Trophoblast cell (in vitro differentiated cells and primary cell): ENCODE results near the gene TENM4.
A peak's percentile ranks its signal among the peaks of the same experiment; 100 is the strongest.

Experiments used
- DNase-seq, 2 donors: peaks; one replicate each; pipeline ENCODE4 v3.0.0-alpha.2; 2016
- H2AFZ ChIP-seq: 2 replicates; pipeline ENCODE4 v1.6.1; 2013; ENCODE audit warnings: low read length, moderate library complexity, mild to moderate bottlenecking; ENCODE audit not compliant: insufficient read depth, poor library complexity
- H2AK5ac ChIP-seq: 2 replicates; pipeline ENCODE4 v1.6.1; 2013; ENCODE audit warnings: mild to moderate bottlenecking, low read length
- H2BK120ac ChIP-seq: 2 replicates; pipeline ENCODE4 v1.6.1; 2013; ENCODE audit warnings: low read length, mild to moderate bottlenecking, moderate library complexity; ENCODE audit not compliant: insufficient read depth, poor library complexity
- H2BK12ac ChIP-seq: 2 replicates; pipeline ENCODE4 v1.6.1; 2013; ENCODE audit warnings: mild to moderate bottlenecking, low read length, moderate library complexity
- H2BK5ac ChIP-seq: 2 replicates; pipeline ENCODE4 v1.6.1; 2013; ENCODE audit warnings: low read length, low read depth, moderate library complexity, mild to moderate bottlenecking; ENCODE audit not compliant: poor library complexity
- H3K14ac ChIP-seq: 2 replicates; pipeline ENCODE4 v1.6.1; 2013; ENCODE audit warnings: mild to moderate bottlenecking, low read length
- H3K18ac ChIP-seq: 2 replicates; pipeline ENCODE4 v1.6.1; 2013; ENCODE audit warnings: mild to moderate bottlenecking, low read length
- H3K23ac ChIP-seq: 2 replicates; pipeline ENCODE4 v1.6.1; 2013; ENCODE audit warnings: low read length
- H3K27ac ChIP-seq: 2 replicates; pipeline ENCODE4 v1.5.1; 2013; ENCODE audit warnings: low read depth, mild to moderate bottlenecking, inconsistent platforms, low read length, moderate library complexity
- H3K27me3 ChIP-seq: 2 replicates; pipeline ENCODE4 v1.6.1; 2013; ENCODE audit warnings: inconsistent platforms, mild to moderate bottlenecking, low read length, moderate library complexity; ENCODE audit not compliant: insufficient read depth
- H3K36me3 ChIP-seq, 2 experiments: 1 replicate in 1 of 2; 2 replicates in 1 of 2; pipeline ENCODE4 v1.6.1; 2013; ENCODE audit warnings: low read length in 2 of 2, mild to moderate bottlenecking in 2 of 2, moderate library complexity in 1 of 2; ENCODE audit not compliant: insufficient read depth in 2 of 2, control insufficient read depth in 1 of 2
- H3K4ac ChIP-seq: 2 replicates; pipeline ENCODE4 v1.6.1; 2013; ENCODE audit warnings: low read depth, mild to moderate bottlenecking, low read length, moderate library complexity
- H3K4me1 ChIP-seq, 2 experiments: 1 replicate in 1 of 2; 2 replicates in 1 of 2; pipeline ENCODE4 v1.6.1; 2013; ENCODE audit warnings: low read length in 2 of 2, mild to moderate bottlenecking in 2 of 2, moderate library complexity in 1 of 2; ENCODE audit not compliant: insufficient read depth in 2 of 2, control insufficient read depth in 1 of 2
- H3K4me2 ChIP-seq: 2 replicates; pipeline ENCODE4 v1.6.1; 2013; ENCODE audit warnings: inconsistent platforms, mild to moderate bottlenecking, low read length, moderate library complexity
- H3K4me3 ChIP-seq: 2 replicates; pipeline ENCODE4 v1.5.1; 2013; ENCODE audit warnings: mild to moderate bottlenecking, low read depth, low read length, inconsistent platforms
- H3K79me1 ChIP-seq: one replicate; pipeline ENCODE4 v1.6.1; 2013; ENCODE audit warnings: low read length
- H3K79me2 ChIP-seq: 2 replicates; pipeline ENCODE4 v1.6.1; 2013; ENCODE audit warnings: low read length, mild to moderate bottlenecking; ENCODE audit not compliant: control insufficient read depth, insufficient read depth, poor library complexity
- H3K9ac ChIP-seq: 2 replicates; pipeline ENCODE4 v1.6.1; 2013; ENCODE audit warnings: mild to moderate bottlenecking, low read length
- H3K9me3 ChIP-seq: 2 replicates; pipeline ENCODE4 v1.6.1; 2013; ENCODE audit warnings: low read depth, mild to moderate bottlenecking, control low read depth, inconsistent platforms, low read length; ENCODE audit not compliant: insufficient read depth
- H4K12ac ChIP-seq: 2 replicates; pipeline ENCODE4 v1.6.1; 2013; ENCODE audit warnings: low read depth, mild to moderate bottlenecking, low read length, moderate library complexity
- H4K8ac ChIP-seq: 2 replicates; pipeline ENCODE4 v1.6.1; 2013; ENCODE audit warnings: low read depth, mild to moderate bottlenecking, low read length, moderate library complexity
- H4K91ac ChIP-seq: one replicate; pipeline ENCODE4 v1.6.1; 2013; ENCODE audit warnings: low read depth, mild to moderate bottlenecking, low read length, moderate library complexity
- WGBS: extraction: QIAGEN DNeasy Blood & Tissue Kit; methylation state at CpG from one replicate; pipeline ENCODE4 v1.1.7; 2013; ENCODE audit warnings: missing lambda C conversion rate; ENCODE audit not compliant: insufficient read length, insufficient coverage; ENCODE audit errors: extremely low coverage; 5-methylcytosine and 5-hydroxymethylcytosine counted together

TENM4 gene

GRCh38 chr11:78689585-78690153, 751.2 kb downstream of the TENM4 start:
- no peak overlapping the region for H3K9ac ChIP-seq
- H3K27me3 ChIP-seq, result no peaks in the 10 kb centered on the region
- peak overlapping the region; percentile 33 for H2BK120ac ChIP-seq
- no peak overlapping the region for H3K4me2 ChIP-seq
- H3K18ac ChIP-seq, result no peak overlapping the region
- H4K91ac ChIP-seq, result peak overlapping the region; percentile 21
- peak overlapping the region; percentile 41 for H3K4ac ChIP-seq
- H4K12ac ChIP-seq, result peak overlapping the region; percentile 18
- H3K27ac ChIP-seq, result no peak overlapping the region
- H4K8ac ChIP-seq, result no peak overlapping the region
- peak overlapping the region; percentile 60 for H2AK5ac ChIP-seq
- H3K23ac ChIP-seq, result no peak overlapping the region
- H3K79me2 ChIP-seq, result no peaks in the 10 kb centered on the region
- peaks cover 13 to 20% of the 10 kb centered on the region in 2 experiments for H3K36me3 ChIP-seq
- peak overlapping the region; percentile 26 for H2BK12ac ChIP-seq
- DNase-seq, result no peak
- no peak overlapping the region for H3K4me3 ChIP-seq
- no peak overlapping the region for H3K14ac ChIP-seq
- H2AFZ ChIP-seq, result no peak overlapping the region
- H3K4me1 ChIP-seq, result peaks cover 15% of the 10 kb centered on the region in 2 experiments
- WGBS, result no CpG with 5 or more reads among the region's 5 CpGs
- peaks cover 4% of the 10 kb centered on the region for H3K9me3 ChIP-seq
- no peak overlapping the region for H2BK5ac ChIP-seq
- no peaks in the 10 kb centered on the region for H3K79me1 ChIP-seq

GRCh38 chr11:78689101-78689500, 751.7 kb downstream of the TENM4 start:
- Histone ChIP-seq H2AK5ac (no peak overlapping the region), H3K27me3 (no peaks in the 10 kb centered on the region), H4K8ac (no peak overlapping the region), H3K23ac (no peak overlapping the region), H2BK120ac (no peak overlapping the region), H3K4ac (no peak overlapping the region), H3K27ac (no peak overlapping the region), H4K91ac (no peak overlapping the region), H3K4me1 (peaks cover 15% of the 10 kb centered on the region in 2 experiments), H3K4me2 (no peak overlapping the region), H3K9ac (no peak overlapping the region), H2BK12ac (no peak overlapping the region), H3K9me3 (peaks cover 4% of the 10 kb centered on the region), H3K79me1 (no peaks in the 10 kb centered on the region), H2BK5ac (no peak overlapping the region), H3K36me3 (peaks cover 10 to 17% of the 10 kb centered on the region in 2 experiments), H2AFZ (no peak overlapping the region), H3K79me2 (no peaks in the 10 kb centered on the region), H3K18ac (no peak overlapping the region), H3K14ac (no peak overlapping the region), H4K12ac (no peak overlapping the region), H3K4me3 (no peak overlapping the region)
- DNase-seq, result no peak
- WGBS, result no CpG with 5 or more reads among the region's 3 CpGs

- no peak overlapping the region for H3K23ac ChIP-seq
- no peaks in the 10 kb centered on the region for H3K79me1 ChIP-seq
Observed at GRCh38 chr11:78688460-78688859, 752.4 kb downstream of the TENM4 start.

GRCh38 chr11:78685156-78685555, 755.7 kb downstream of the TENM4 start:
- peaks cover 15% of the 10 kb centered on the region in 2 experiments for H3K4me1 ChIP-seq
- no peak overlapping the region for H3K4ac ChIP-seq
- no peak overlapping the region for H3K27ac ChIP-seq
- H3K27me3 ChIP-seq, result no peaks in the 10 kb centered on the region
- no peaks in the 10 kb centered on the region for H3K79me2 ChIP-seq
- no peak overlapping the region for H2BK5ac ChIP-seq
- peaks cover 11 to 14% of the 10 kb centered on the region in 2 experiments for H3K36me3 ChIP-seq
- no peak overlapping the region for H4K91ac ChIP-seq
- H3K23ac ChIP-seq, result no peak overlapping the region
- H3K9me3 ChIP-seq, result peaks cover 2% of the 10 kb centered on the region
- no peak overlapping the region for H3K4me3 ChIP-seq
- H3K9ac ChIP-seq, result no peak overlapping the region
- no peak overlapping the region for H3K14ac ChIP-seq
- no CpG with 5 or more reads among the region's 3 CpGs for WGBS
- no peak overlapping the region for H3K4me2 ChIP-seq
- H3K18ac ChIP-seq, result no peak overlapping the region
- no peak overlapping the region for H2AFZ ChIP-seq
- H4K12ac ChIP-seq, result no peak overlapping the region
- no peak overlapping the region for H2BK120ac ChIP-seq
- no peaks in the 10 kb centered on the region for H3K79me1 ChIP-seq
- H4K8ac ChIP-seq, result no peak overlapping the region
- DNase-seq, result no peak
- H2BK12ac ChIP-seq, result no peak overlapping the region
- no peak overlapping the region for H2AK5ac ChIP-seq

More at GRCh38 chr11:78688460-78688859, 752.4 kb downstream of the TENM4 start:
- Histone ChIP-seq H3K4ac (no peak overlapping the region), H3K4me2 (peak overlapping the region; percentile 1), H3K27me3 (no peaks in the 10 kb centered on the region), H4K8ac (no peak overlapping the region), H3K18ac (no peak overlapping the region), H3K4me1 (peaks cover 15% of the 10 kb centered on the region in 2 experiments), H4K12ac (no peak overlapping the region), H2AFZ (no peak overlapping the region), H4K91ac (no peak overlapping the region), H2AK5ac (no peak overlapping the region), H2BK12ac (no peak overlapping the region), H3K79me2 (no peaks in the 10 kb centered on the region), H3K9me3 (peaks cover 4% of the 10 kb centered on the region), H3K36me3 (peaks cover 13 to 21% of the 10 kb centered on the region in 2 experiments), H3K9ac (no peak overlapping the region), H2BK120ac (no peak overlapping the region), H3K14ac (no peak overlapping the region), H2BK5ac (no peak overlapping the region), H3K4me3 (no peak overlapping the region), H3K27ac (no peak overlapping the region)
- no CpG with 5 or more reads among the region's 1 CpG for WGBS
- peak; percentile 14 to 69 for DNase-seq
